Astrocyte (in vitro differentiated cells and primary cell): ENCODE data around the gene NFATC3. TPM values are rescaled to one million over a fixed set of nuclear protein-coding genes. Genes with fewer than 3 reads are reported as not detected.

Experiments
- DNase-seq: peaks from one replicate; pipeline ENCODE4 v3.0.0-alpha.2; 2010; ENCODE audit warnings: low read depth
- FAIRE-seq: peaks from 2 replicates; lab custom pipeline; 2011; peaks lifted over from hg19 to GRCh38; lab: Jason Lieb, UNC
- H2AFZ ChIP-seq: 2 replicates; pipeline ENCODE4 v1.6.0; 2012; ENCODE audit warnings: low read depth, low read length, inconsistent platforms
- H3K27ac ChIP-seq: 2 replicates; pipeline ENCODE4 v1.5.1; 2011; ENCODE audit warnings: low read depth, low read length, inconsistent platforms
- H3K27me3 ChIP-seq: 2 replicates; pipeline ENCODE4 v1.6.0; 2011; ENCODE audit warnings: low read length, inconsistent platforms; ENCODE audit not compliant: insufficient read depth
- H3K36me3 ChIP-seq: 2 replicates; pipeline ENCODE4 v1.5.1; 2011; ENCODE audit warnings: low read length, inconsistent platforms; ENCODE audit not compliant: insufficient read depth
- H3K4me1 ChIP-seq: 2 replicates; pipeline ENCODE4 v1.5.1; 2011; ENCODE audit warnings: low read length, inconsistent platforms; ENCODE audit not compliant: insufficient read depth
- H3K4me2 ChIP-seq: 2 replicates; pipeline ENCODE4 v1.6.0; 2012; ENCODE audit warnings: low read length, inconsistent platforms
- H3K4me3 ChIP-seq: 2 replicates; pipeline ENCODE4 v1.5.1; 2011; ENCODE audit warnings: low read depth, mild to moderate bottlenecking, low read length, inconsistent platforms; ENCODE audit not compliant: insufficient read depth
- H3K79me2 ChIP-seq: 2 replicates; pipeline ENCODE4 v1.6.0; 2012; ENCODE audit warnings: mild to moderate bottlenecking, low read length, inconsistent platforms; ENCODE audit not compliant: insufficient read depth
- H3K9ac ChIP-seq: 2 replicates; pipeline ENCODE4 v1.6.0; 2012; ENCODE audit warnings: mild to moderate bottlenecking, low read length, inconsistent platforms
- H3K9me3 ChIP-seq: 2 replicates; pipeline ENCODE4 v1.5.1; 2012; ENCODE audit warnings: low read depth, mild to moderate bottlenecking, low read length, inconsistent platforms; ENCODE audit not compliant: insufficient read depth
- H4K20me1 ChIP-seq: 2 replicates; pipeline ENCODE4 v1.6.0; 2012; ENCODE audit warnings: low read length, inconsistent platforms; ENCODE audit not compliant: insufficient read depth
- H3K27ac Mint-ChIP-seq: one replicate; pipeline ENCODE4 v1.8.0; 2021; ENCODE audit warnings: mild to moderate bottlenecking, mixed read lengths; ENCODE audit not compliant: unreplicated experiment
- H3K27me3 Mint-ChIP-seq: one replicate; pipeline ENCODE4 v1.8.0; 2021; ENCODE audit warnings: low read depth, mixed read lengths; ENCODE audit not compliant: unreplicated experiment
- H3K36me3 Mint-ChIP-seq: one replicate; pipeline ENCODE4 v1.8.0; 2021; ENCODE audit warnings: low read depth, mixed read lengths; ENCODE audit not compliant: unreplicated experiment
- H3K4me1 Mint-ChIP-seq: one replicate; pipeline ENCODE4 v1.8.0; 2021; ENCODE audit warnings: low read depth, mixed read lengths; ENCODE audit not compliant: unreplicated experiment
- H3K4me3 Mint-ChIP-seq: one replicate; pipeline ENCODE4 v1.8.0; 2021; ENCODE audit warnings: mild to moderate bottlenecking, moderate library complexity, mixed read lengths; ENCODE audit not compliant: unreplicated experiment
- H3K9me3 Mint-ChIP-seq: one replicate; pipeline ENCODE4 v1.8.0; 2021; ENCODE audit warnings: mild to moderate bottlenecking, mixed read lengths; ENCODE audit not compliant: unreplicated experiment
- EZH2 ChIP-seq: IDR thresholded peaks from 2 replicates; pipeline ENCODE4 v1.6.1; 2012; ENCODE audit warnings: mild to moderate bottlenecking, low read length, inconsistent platforms; ENCODE audit not compliant: insufficient read depth
- total RNA-seq: library from RNA; stranded (reverse); gene quantifications from 2 replicates; pipeline ENCODE4 v1.2.1, GENCODE V29; 2021
- TF ChIP-seq, protein P1 (sequence below): IDR thresholded peaks from 2 replicates; pipeline ENCODE4 v1.5.1; 2011; ENCODE audit warnings: low read depth, mild to moderate bottlenecking, inconsistent platforms, low read length, moderate library complexity; ENCODE audit not compliant: insufficient read depth

NFATC3 gene
- total RNA-seq, 1 donor from 2014 or later = 34.0 TPM

DNA sequence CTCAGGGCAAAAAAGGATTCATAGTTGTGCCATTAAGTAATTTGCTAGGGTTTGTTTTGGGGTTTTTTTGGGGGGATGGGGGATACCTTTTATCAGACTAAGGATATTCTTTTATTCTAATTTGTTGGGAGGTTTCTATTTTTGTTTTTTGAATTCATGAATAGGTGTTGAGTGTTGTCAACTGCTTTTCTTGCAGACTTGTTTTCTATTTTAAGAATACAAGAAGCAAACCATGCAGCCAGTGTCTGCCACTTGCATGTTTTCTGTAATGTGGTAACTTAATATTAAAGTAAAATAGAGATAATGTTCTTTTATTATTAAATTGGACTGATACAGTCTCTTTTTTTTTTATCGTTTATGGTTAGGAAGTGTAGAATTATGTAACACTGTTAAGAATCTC is 49.5 kb downstream of the NFATC3 start:
- H3K27me3 Mint-ChIP-seq = no peaks in the 10 kb centered on the region
- H3K27ac ChIP-seq = no peak overlapping the region

DNA sequence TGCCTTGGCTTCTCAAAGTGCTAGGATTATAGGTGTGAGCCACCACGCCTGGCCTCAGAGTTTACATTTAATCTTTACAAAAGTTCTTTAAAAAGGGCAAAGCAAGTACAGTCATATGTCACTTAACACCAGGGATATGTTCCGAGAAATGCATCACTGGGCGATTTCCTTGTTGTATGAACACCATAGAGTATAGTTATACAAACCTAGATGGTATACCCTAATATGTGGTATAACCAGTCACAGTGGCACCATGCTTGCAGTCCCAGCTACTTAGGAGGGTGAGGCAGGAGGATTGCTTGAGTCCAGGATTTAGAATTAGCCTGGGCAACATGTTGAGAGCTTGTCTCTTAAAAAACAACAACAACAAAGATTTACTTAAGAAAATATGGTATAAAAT is 51.3 kb downstream of the NFATC3 start:
- Histone ChIP-seq H3K9ac (no peak overlapping the region), H4K20me1 (peaks cover 4% of the 10 kb centered on the region), H3K79me2 (peaks cover 14% of the 10 kb centered on the region), H3K9me3 (no peaks in the 10 kb centered on the region), H3K4me2 (no peak overlapping the region), H3K36me3 (no peaks in the 10 kb centered on the region), H3K4me3 (no peak overlapping the region), H3K27me3 (no peaks in the 10 kb centered on the region), H3K4me1 (no peaks in the 10 kb centered on the region), H3K27ac (no peak overlapping the region), H2AFZ (no peak overlapping the region)
- Mint-ChIP-seq H3K4me3 (no peak overlapping the region), H3K36me3 (peaks cover 2% of the 10 kb centered on the region), H3K4me1 (peaks cover 3% of the 10 kb centered on the region), H3K9me3 (no peaks in the 10 kb centered on the region), H3K27me3 (no peaks in the 10 kb centered on the region), H3K27ac (no peak overlapping the region)
- no peak for TF ChIP-seq EZH2
- TF ChIP-seq, protein P1, sequence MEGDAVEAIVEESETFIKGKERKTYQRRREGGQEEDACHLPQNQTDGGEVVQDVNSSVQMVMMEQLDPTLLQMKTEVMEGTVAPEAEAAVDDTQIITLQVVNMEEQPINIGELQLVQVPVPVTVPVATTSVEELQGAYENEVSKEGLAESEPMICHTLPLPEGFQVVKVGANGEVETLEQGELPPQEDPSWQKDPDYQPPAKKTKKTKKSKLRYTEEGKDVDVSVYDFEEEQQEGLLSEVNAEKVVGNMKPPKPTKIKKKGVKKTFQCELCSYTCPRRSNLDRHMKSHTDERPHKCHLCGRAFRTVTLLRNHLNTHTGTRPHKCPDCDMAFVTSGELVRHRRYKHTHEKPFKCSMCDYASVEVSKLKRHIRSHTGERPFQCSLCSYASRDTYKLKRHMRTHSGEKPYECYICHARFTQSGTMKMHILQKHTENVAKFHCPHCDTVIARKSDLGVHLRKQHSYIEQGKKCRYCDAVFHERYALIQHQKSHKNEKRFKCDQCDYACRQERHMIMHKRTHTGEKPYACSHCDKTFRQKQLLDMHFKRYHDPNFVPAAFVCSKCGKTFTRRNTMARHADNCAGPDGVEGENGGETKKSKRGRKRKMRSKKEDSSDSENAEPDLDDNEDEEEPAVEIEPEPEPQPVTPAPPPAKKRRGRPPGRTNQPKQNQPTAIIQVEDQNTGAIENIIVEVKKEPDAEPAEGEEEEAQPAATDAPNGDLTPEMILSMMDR = no peak
- no peak for DNase-seq
- no peak for FAIRE-seq

More for the DNA sequence above, 49.5 kb downstream of the NFATC3 start:
- Histone ChIP-seq H3K79me2 (peaks cover 10% of the 10 kb centered on the region), H3K27me3 (no peaks in the 10 kb centered on the region), H3K4me2 (no peak overlapping the region), H2AFZ (no peak overlapping the region), H3K9me3 (no peaks in the 10 kb centered on the region), H3K4me3 (no peak overlapping the region), H4K20me1 (no peaks in the 10 kb centered on the region), H3K9ac (no peak overlapping the region), H3K4me1 (no peaks in the 10 kb centered on the region), H3K36me3 (no peaks in the 10 kb centered on the region)
- no peak overlapping the region for H3K4me3 Mint-ChIP-seq
- H3K36me3 Mint-ChIP-seq = peaks cover 5% of the 10 kb centered on the region
- TF ChIP-seq EZH2 = no peak
- TF ChIP-seq, protein P1 = no peak
- H3K27ac Mint-ChIP-seq = no peak overlapping the region
- no peaks in the 10 kb centered on the region for H3K9me3 Mint-ChIP-seq
- H3K4me1 Mint-ChIP-seq = no peaks in the 10 kb centered on the region
- no peak for DNase-seq
- no peak for FAIRE-seq

DNA sequence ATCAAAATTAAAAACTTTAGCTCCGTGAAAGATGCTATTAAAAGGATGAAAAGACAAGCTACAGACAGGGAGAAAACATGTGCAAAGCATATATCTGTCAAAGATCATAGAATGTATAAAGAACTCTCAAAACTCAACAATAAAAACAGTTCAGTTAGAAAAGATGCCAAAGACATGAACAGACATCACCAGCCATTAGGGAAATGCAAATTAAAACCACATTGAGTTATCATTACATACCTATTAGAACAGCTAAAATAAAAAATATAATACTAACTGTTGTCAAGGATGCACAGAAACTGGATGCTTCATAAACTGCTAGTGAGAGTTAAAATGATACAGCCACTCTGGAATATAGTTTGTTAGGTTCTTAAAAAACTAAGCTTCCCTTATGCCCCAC is 58.8 kb downstream of the NFATC3 start:
- H3K27me3 ChIP-seq = no peaks in the 10 kb centered on the region
- H3K36me3 ChIP-seq = no peaks in the 10 kb centered on the region
- peaks cover 9% of the 10 kb centered on the region for H3K4me1 Mint-ChIP-seq
- DNase-seq (no peak), FAIRE-seq (no peak)
- H3K9ac ChIP-seq = no peak overlapping the region
- no peak overlapping the region for H2AFZ ChIP-seq
- no peaks in the 10 kb centered on the region for H3K9me3 Mint-ChIP-seq
- H3K27ac ChIP-seq = no peak overlapping the region
- peaks cover 11% of the 10 kb centered on the region for H3K79me2 ChIP-seq
- no peak overlapping the region for H3K4me3 ChIP-seq
- H4K20me1 ChIP-seq = peaks cover 13% of the 10 kb centered on the region
- no peaks in the 10 kb centered on the region for H3K9me3 ChIP-seq
- H3K4me1 ChIP-seq = peaks cover 12% of the 10 kb centered on the region
- H3K27me3 Mint-ChIP-seq = no peaks in the 10 kb centered on the region
- H3K36me3 Mint-ChIP-seq = no peaks in the 10 kb centered on the region
- no peak for TF ChIP-seq EZH2
- TF ChIP-seq, protein P1 = no peak
- no peak overlapping the region for H3K4me2 ChIP-seq
- no peak overlapping the region for H3K27ac Mint-ChIP-seq
- H3K4me3 Mint-ChIP-seq = no peak overlapping the region
